H1 (cell line): ENCODE data around the gene RNF39. TPM values are rescaled to one million over a fixed set of nuclear protein-coding genes. Genes with fewer than 3 reads are reported as not detected.

Experiments
- CTCF ChIA-PET: fragments of 300-600 bp; sonication (Branson Sonifier 250); formaldehyde crosslinking; loops from one replicate; lab custom pipeline; 2021; ENCODE audit not compliant: partially characterized antibody; lab: Charles Lee
- POLR2A ChIA-PET: fragments of 300-600 bp; sonication (Branson Sonifier 250); formaldehyde crosslinking; loops from one replicate; lab custom pipeline; 2021; ENCODE audit warnings: inconsistent platforms; ENCODE audit not compliant: partially characterized antibody; lab: Charles Lee
- DNase-seq, 2 experiments: peaks; one replicate each; pipeline versions ENCODE4 v3.0.0 to v3.0.0-alpha.2; 2010 to 2022; ENCODE audit warnings: low spot score in 2 of 2, low read depth in 1 of 2, mixed read lengths in 1 of 2
- FAIRE-seq: peaks from 2 replicates; lab custom pipeline; 2011; peaks lifted over from hg19 to GRCh38; lab: Jason Lieb, UNC
- H2AFZ ChIP-seq: 2 replicates; pipeline ENCODE4 v1.8.1; 2012; ENCODE audit warnings: low read length, inconsistent platforms
- H2AK5ac ChIP-seq: 2 replicates; pipeline ENCODE4 v1.6.1; 2013; ENCODE audit warnings: low read depth, low read length
- H2BK120ac ChIP-seq: replicated peaks from 2 replicates; pipeline ENCODE3; 2013; ENCODE audit warnings: low read depth, low read length, inconsistent platforms
- H2BK12ac ChIP-seq: 2 replicates; pipeline ENCODE4 v1.6.1; 2013; ENCODE audit warnings: low read depth, low read length
- H2BK15ac ChIP-seq: 2 replicates; pipeline ENCODE4 v1.6.1; 2013; ENCODE audit warnings: low read length
- H2BK20ac ChIP-seq: 2 replicates; pipeline ENCODE4 v1.6.1; 2013; ENCODE audit warnings: low read length
- H2BK5ac ChIP-seq: 2 replicates; pipeline ENCODE4 v1.6.1; 2013; ENCODE audit warnings: low read depth, low read length
- H3K14ac ChIP-seq: 2 replicates; pipeline ENCODE4 v1.6.1; 2013; ENCODE audit warnings: inconsistent platforms; ENCODE audit not compliant: insufficient read length
- H3K18ac ChIP-seq: 2 replicates; pipeline ENCODE4 v1.6.1; 2013; ENCODE audit warnings: low read length; ENCODE audit errors: extremely low read depth
- H3K23ac ChIP-seq: 2 replicates; pipeline ENCODE4 v1.6.1; 2013; ENCODE audit warnings: inconsistent platforms; ENCODE audit not compliant: insufficient read length
- H3K23me2 ChIP-seq: 2 replicates; pipeline ENCODE4 v1.6.1; 2013; ENCODE audit warnings: low read depth, low read length
- H3K27ac ChIP-seq: 2 replicates; pipeline ENCODE4 v1.6.1; 2011; ENCODE audit warnings: low read depth, low read length, inconsistent platforms
- H3K27me3 ChIP-seq, 4 experiments: replicated peaks in 1 of 4; 1 replicate in 1 of 4; 2 replicates in 3 of 4; pipeline versions ENCODE4 v1.6.1 to v1.8.1; 2011 to 2013; ENCODE audit warnings: low read length in 3 of 4, mild to moderate bottlenecking in 3 of 4, inconsistent platforms in 2 of 4, mixed read lengths in 2 of 4, moderate library complexity in 1 of 4; ENCODE audit not compliant: control insufficient read depth in 3 of 4, insufficient read depth in 3 of 4; ENCODE audit errors: extremely low read depth in 1 of 4
- H3K36me3 ChIP-seq, 4 experiments: 2 replicates each; pipeline versions ENCODE4 v1.6.1 to v1.8.1; 2011 to 2013; ENCODE audit warnings: mild to moderate bottlenecking in 4 of 4, low read length in 3 of 4, moderate library complexity in 2 of 4, control low read depth in 1 of 4, inconsistent platforms in 1 of 4; ENCODE audit not compliant: insufficient read depth in 4 of 4, control insufficient read depth in 2 of 4
- H3K4ac ChIP-seq: replicated peaks from 2 replicates; pipeline ENCODE3; 2013; ENCODE audit warnings: low read length, low read depth, mixed read lengths, inconsistent platforms; ENCODE audit not compliant: insufficient read length
- H3K4me1 ChIP-seq, 4 experiments: replicated peaks in 1 of 4; 1 replicate in 1 of 4; 2 replicates in 3 of 4; pipeline versions ENCODE4 v1.6.1 to v1.8.1; 2011 to 2013; ENCODE audit warnings: low read length in 3 of 4, inconsistent platforms in 2 of 4, mixed read lengths in 1 of 4; ENCODE audit not compliant: insufficient read depth in 4 of 4, control insufficient read depth in 3 of 4
- H3K4me2 ChIP-seq, 2 experiments: 2 replicates each; pipeline versions ENCODE4 v1.6.1 to v1.8.1; 2011 to 2013; ENCODE audit warnings: low read depth in 2 of 2, low read length in 2 of 2, control low read depth in 1 of 2, inconsistent platforms in 1 of 2, mild to moderate bottlenecking in 1 of 2; ENCODE audit not compliant: insufficient read depth in 1 of 2
- H3K4me3 ChIP-seq, 4 experiments: fragments of 200-600, 300-600 bp in 1 of 4; sonication (generic), shearing (Covaris generic), sonication (Bioruptor Twin) in 1 of 4; 2 replicates each; pipeline versions ENCODE4 v1.5.1 to v1.8.1; 2011 to 2016; ENCODE audit warnings: low read length in 4 of 4, low read depth in 3 of 4, control low read depth in 2 of 4, inconsistent platforms in 2 of 4, mild to moderate bottlenecking in 2 of 4, mixed read lengths in 1 of 4, moderate library complexity in 1 of 4; ENCODE audit not compliant: insufficient read depth in 2 of 4; ENCODE audit errors: extremely low read depth in 1 of 4
- H3K56ac ChIP-seq: replicated peaks from 2 replicates; pipeline ENCODE3; 2013; ENCODE audit warnings: low read depth, mild to moderate bottlenecking, mixed read lengths, low read length, inconsistent platforms; ENCODE audit not compliant: insufficient read length
- H3K79me1 ChIP-seq: 2 replicates; pipeline ENCODE4 v1.6.1; 2013; ENCODE audit warnings: low read depth, low read length, control low read depth
- H3K79me2 ChIP-seq, 2 experiments: 2 replicates each; pipeline versions ENCODE4 v1.6.1 to v1.8.1; 2012 to 2013; ENCODE audit warnings: low read length in 2 of 2, mild to moderate bottlenecking in 2 of 2, inconsistent platforms in 1 of 2; ENCODE audit not compliant: insufficient read depth in 2 of 2, control insufficient read depth in 1 of 2
- H3K9ac ChIP-seq, 4 experiments: replicated peaks in 1 of 4; 1 replicate in 1 of 4; 2 replicates in 3 of 4; pipeline versions ENCODE4 v1.6.1 to v1.8.1; 2011 to 2013; ENCODE audit warnings: low read depth in 3 of 4, low read length in 3 of 4, control low read depth in 2 of 4, mild to moderate bottlenecking in 2 of 4, moderate library complexity in 2 of 4, inconsistent platforms in 1 of 4; ENCODE audit errors: extremely low read depth in 1 of 4
- H3K9me3 ChIP-seq, 2 experiments: 2 replicates each; pipeline versions ENCODE4 v1.6.1 to v1.8.1; 2012 to 2013; ENCODE audit warnings: mild to moderate bottlenecking in 2 of 2, moderate library complexity in 2 of 2, control low read depth in 1 of 2, inconsistent platforms in 1 of 2, low read depth in 1 of 2, low read length in 1 of 2, mixed read lengths in 1 of 2; ENCODE audit not compliant: insufficient read depth in 2 of 2
- H4K20me1 ChIP-seq, 2 experiments: replicated peaks in 1 of 2; 2 replicates each; pipeline versions ENCODE3 to v1.8.1; 2011 to 2013; ENCODE audit warnings: inconsistent platforms in 2 of 2, low read length in 2 of 2, mild to moderate bottlenecking in 1 of 2; ENCODE audit not compliant: insufficient read depth in 2 of 2, control insufficient read depth in 1 of 2
- H4K5ac ChIP-seq: 2 replicates; pipeline ENCODE4 v1.6.1; 2013; ENCODE audit warnings: low read length, low read depth, mixed read lengths, inconsistent platforms; ENCODE audit not compliant: insufficient read length
- H4K8ac ChIP-seq: 2 replicates; pipeline ENCODE4 v1.8.0; 2013; ENCODE audit warnings: mild to moderate bottlenecking, moderate library complexity, low read length, inconsistent platforms; ENCODE audit not compliant: insufficient read depth; ENCODE audit errors: extremely low read depth
- H4K91ac ChIP-seq: replicated peaks from 2 replicates; pipeline ENCODE3; 2013; ENCODE audit warnings: low read length, mixed read lengths, inconsistent platforms; ENCODE audit not compliant: insufficient read length
- BRCA1 ChIP-seq: IDR thresholded peaks from 2 replicates; pipeline ENCODE4 v1.6.1; 2012; ENCODE audit warnings: low read depth, low read length, improper control_type of control experiment
- CBX8 ChIP-seq: fragments of 300-800, 300-1000 bp; sonication (generic); IDR thresholded peaks from 2 replicates; pipeline ENCODE4 v1.7.1; 2016; ENCODE audit warnings: low read depth, low read length, borderline replicate concordance
- E2F6 ChIP-seq: IDR thresholded peaks from 2 replicates; pipeline ENCODE4 v1.6.1; 2012; ENCODE audit warnings: inconsistent platforms
- EP300 ChIP-seq, 2 experiments: IDR thresholded peaks; 1 replicate in 1 of 2; 2 replicates in 1 of 2; pipeline ENCODE4 v1.6.1; 2011 to 2012; ENCODE audit warnings: low read depth in 2 of 2, low read length in 2 of 2, mild to moderate bottlenecking in 2 of 2, borderline replicate concordance in 1 of 2, inconsistent platforms in 1 of 2, moderate library complexity in 1 of 2
- KDM1A ChIP-seq: fragments of 200-600, 300-600 bp; sonication (generic); IDR thresholded peaks from 2 replicates; pipeline ENCODE4 v1.7.1; 2016; ENCODE audit warnings: mild to moderate bottlenecking, low read length, borderline replicate concordance
- NANOG ChIP-seq: IDR thresholded peaks from 2 replicates; pipeline ENCODE4 v1.6.1; 2011; ENCODE audit warnings: low read length, low read depth, mild to moderate bottlenecking, inconsistent platforms; ENCODE audit not compliant: insufficient read depth, poor library complexity, severe bottlenecking
- RFX5 ChIP-seq: IDR thresholded peaks from 2 replicates; pipeline ENCODE4 v1.6.1; 2011; ENCODE audit warnings: low read depth, low read length, improper control_type of control experiment, borderline replicate concordance
- SP4 ChIP-seq: IDR thresholded peaks from 2 replicates; pipeline ENCODE4 v1.6.1; 2012; ENCODE audit warnings: low read length, inconsistent platforms
- SUZ12 ChIP-seq: fragments of 200-600 bp; sonication (generic); IDR thresholded peaks from 2 replicates; pipeline ENCODE4 v1.6.1; 2012; ENCODE audit warnings: mild to moderate bottlenecking, inconsistent platforms, low read length, moderate library complexity, mixed read lengths
- whole genome bisulfite sequencing, 2 experiments: shearing (Covaris generic) in 1 of 2; methylation state at CpG; one replicate each; pipeline versions ENCODE4 v1.1.6 to v1.1.7; 2013 to 2015; ENCODE audit warnings: low lambda C conversion rate in 2 of 2, mixed read lengths in 2 of 2, inconsistent platforms in 1 of 2, low coverage in 1 of 2, missing lambda C conversion rate in 1 of 2; ENCODE audit not compliant: insufficient replicate concordance in 2 of 2, insufficient coverage in 1 of 2, insufficient read length in 1 of 2; ENCODE audit errors: extremely low coverage in 1 of 2, missing lambda C conversion rate in 1 of 2; 5-methylcytosine and 5-hydroxymethylcytosine counted together
- polyA plus RNA-seq, 7 experiments: library from polyadenylated mRNA; depleted of rRNA in 3 of 7; stranded (reverse) in 5 of 7; unstranded in 2 of 7; fragments of >200 nt in 5 of 7; fragments of 200-250 nt in 2 of 7; gene quantifications; 1 replicate in 5 of 7; 2 replicates in 1 of 7; 4 replicates in 1 of 7; pipeline versions ENCODE4 v1.2.1 to v1.2.3, GENCODE V29; 2011 to 2013; ENCODE audit warnings: missing spikeins in 2 of 7, mixed read lengths in 2 of 7
- total RNA-seq: library from RNA; stranded (reverse); fragmentation: NEBNext Ultra II Directional; extraction: Animal tissue kit (Norgen Biotek cat#: 25700); gene quantifications from 2 replicates; pipeline ENCODE4 v1.2.1, GENCODE V29; 2021

RNF39 gene
- total and polyA plus RNA-seq, 2 of the 8 experiments (the other 6 are each of a cell fraction or from before 2014, with no cell fraction given), result 1.4 to 2.3 TPM

- peaks cover 9 to 17% (median 16%) of the 10 kb centered on the region in 4 experiments for H3K27me3 ChIP-seq
- H3K4me2 ChIP-seq, result peak within 1 kb of the TSS; percentile 79
- peak within 1 kb of the TSS; percentile 99 for H2AFZ ChIP-seq
- peak within 1 kb of the TSS in 3 of 4 experiments; percentile 56 to 88 (median 66); a peak in 6 of 7 replicates for H3K9ac ChIP-seq
- H2BK120ac ChIP-seq, result no peak within 1 kb of the TSS
- DNase-seq (peak; percentile 91 to 97), FAIRE-seq (peak; percentile 69)
- POLR2A ChIA-PET, result interaction anchor here (1.3 to 1.5 kb wide), 3 partner anchors 20 to 146 kb away, joined by 4 to 6 read pairs (median 5); partner anchors contain the start of gene TRIM26
- H4K5ac ChIP-seq, result peak within 1 kb of the TSS; percentile 89
- no peak within 1 kb of the TSS for H2BK20ac ChIP-seq
- H4K20me1 ChIP-seq, result no peaks in the 10 kb centered on the region
- H3K56ac ChIP-seq, result no peak within 1 kb of the TSS
- peak within 1 kb of the TSS; percentile 57 for H4K91ac ChIP-seq
- CTCF ChIA-PET, result interaction anchor here (0.7 to 0.9 kb wide), 2 partner anchors 25 to 64 kb away, joined by 3 to 4 read pairs; no protein-coding TSS in a partner anchor
- H3K79me1 ChIP-seq, result no peaks in the 10 kb centered on the region
- H3K4me1 ChIP-seq, result peaks cover 0 to 13% (median 9%) of the 10 kb centered on the region in 4 experiments; a peak in 5 of 7 replicates
- H2BK5ac ChIP-seq, result peak within 1 kb of the TSS; percentile 91
- H3K23ac ChIP-seq, result no peak within 1 kb of the TSS
- peak within 1 kb of the TSS; percentile 61 for H3K4ac ChIP-seq
- no peaks in the 10 kb centered on the region; a peak in 2 of 8 replicates for H3K36me3 ChIP-seq
- no peak within 1 kb of the TSS for H2BK12ac ChIP-seq
- H3K9me3 ChIP-seq, result no peaks in the 10 kb centered on the region
- H3K79me2 ChIP-seq, result 0 out of 4 replicates have a peak, but pooled peaks cover 0 to 5% of the 10 kb centered on the region in 2 experiments
- H3K14ac ChIP-seq, result no peak within 1 kb of the TSS
- no peak within 1 kb of the TSS for H2AK5ac ChIP-seq
- H3K18ac ChIP-seq, result peak within 1 kb of the TSS; percentile 89
- peaks cover 13% of the 10 kb centered on the region for H3K23me2 ChIP-seq
- peak within 1 kb of the TSS; percentile 73 to 97 (median 83) for H3K4me3 ChIP-seq
- peak within 1 kb of the TSS; percentile 65; the same call in 1 of the 2 replicates for H3K27ac ChIP-seq
- 2% methylated on average over 39 of the region's 46 CpGs; no CpG with 5 or more reads in 1 of the 2 experiments for WGBS, 2 experiments
- H2BK15ac ChIP-seq, result peak within 1 kb of the TSS; percentile 83; the same call in 1 of the 2 replicates
- no peak within 1 kb of the TSS for H4K8ac ChIP-seq
- TF ChIP-seq BRCA1, result no peak; the same call in 1 of the 2 replicates
- TF ChIP-seq RFX5, result no peak
- no peak for TF ChIP-seq CBX8
- TF ChIP-seq SP4, result 0 out of 2 replicates have a peak, but pooled peaks have one; percentile 79
- 0 out of 3 replicates have a peak, but pooled peaks of 1 of the 2 experiments have one; percentile 51 for TF ChIP-seq EP300 (IDR thresholded peaks at IDR 0.05; ENCODE audit: borderline replicate concordance in 1 of 2, low read depth in 2 of 2, low read length in 2 of 2)
- no peak for TF ChIP-seq KDM1A
- TF ChIP-seq E2F6, result peak; percentile 85
- no peak for TF ChIP-seq SUZ12
- no peak for TF ChIP-seq NANOG
Observed at GRCh38 chr6:30066577-30067459, 8.8 kb downstream of the RNF39 start, which contains the start of gene PPP1R11. Gene PPP1R11, plus strand, starts transcription at chr6:30067198. Its CDS starts 213 bp downstream, at chr6:30067411.
